IMR-90 (cell line): ENCODE results near the gene PPM1F. TPM values are rescaled to one million over a fixed set of nuclear protein-coding genes. Genes with fewer than 3 reads are reported as not detected.

Experiments used
- ATAC-seq: fragments of 200-7000 bp; cut with Tn5 transposase; 2 replicates; pipeline ENCODE4 v1.9.1; 2020; ENCODE audit warnings: low read depth, mild to moderate bottlenecking, moderate library complexity
- BruUV-seq: library from RNA; stranded (reverse); fragments of 400-500 nt; replicated peaks from 2 replicates; lab custom pipeline; 2021; lab: Mats Ljungman, UMichigan
- CTCF ChIA-PET: fragments of 300-600 bp; formaldehyde crosslinking; extraction: SDS; loops from one replicate; lab custom pipeline; 2021; ENCODE audit warnings: antibody characterized with exemption; lab: Yijun Ruan, JAX
- POLR2A ChIA-PET: fragments of 300-600 bp; sonication (Branson Sonifier 250); formaldehyde crosslinking; loops from one replicate; lab custom pipeline; 2022; ENCODE audit warnings: antibody characterized with exemption; ENCODE audit not compliant: unreplicated experiment; lab: Charles Lee
- DNase-seq: peaks from one replicate; pipeline ENCODE4 v3.0.0; 2013
- H2AFZ ChIP-seq: replicated peaks from 2 replicates; pipeline ENCODE3; 2013; ENCODE audit warnings: low read length, mild to moderate bottlenecking; ENCODE audit not compliant: poor library complexity
- H2AK5ac ChIP-seq: 2 replicates; pipeline ENCODE4 v1.6.1; 2013; ENCODE audit warnings: low read depth, low read length, inconsistent platforms
- H2AK9ac ChIP-seq: replicated peaks from 2 replicates; pipeline ENCODE3; 2013; ENCODE audit warnings: mild to moderate bottlenecking, low read depth, low read length, moderate library complexity; ENCODE audit not compliant: poor library complexity
- H2BK120ac ChIP-seq: 2 replicates; pipeline ENCODE4 v1.6.1; 2013; ENCODE audit warnings: low read depth, low read length, inconsistent platforms
- H2BK15ac ChIP-seq: 3 replicates; pipeline ENCODE4 v1.6.1; 2013; ENCODE audit warnings: low read depth, low read length, inconsistent platforms
- H2BK20ac ChIP-seq: 2 replicates; pipeline ENCODE4 v1.6.1; 2013; ENCODE audit warnings: low read depth, mild to moderate bottlenecking, inconsistent platforms, low read length, moderate library complexity
- H2BK5ac ChIP-seq: 2 replicates; pipeline ENCODE4 v1.6.1; 2013; ENCODE audit warnings: mild to moderate bottlenecking, low read depth, low read length, inconsistent platforms; ENCODE audit not compliant: poor library complexity, severe bottlenecking
- H3K14ac ChIP-seq: replicated peaks from 2 replicates; pipeline ENCODE4 v1.6.1; 2013; ENCODE audit warnings: low read depth, low read length, inconsistent platforms
- H3K18ac ChIP-seq: 2 replicates; pipeline ENCODE4 v1.6.1; 2013; ENCODE audit warnings: low read depth, low read length, control low read depth
- H3K23ac ChIP-seq: 2 replicates; pipeline ENCODE4 v1.6.1; 2013; ENCODE audit warnings: low read depth, low read length, inconsistent platforms
- H3K27ac ChIP-seq: 2 replicates; pipeline ENCODE4 v1.5.1; 2013; ENCODE audit warnings: mild to moderate bottlenecking, control low read depth, low read length; ENCODE audit not compliant: insufficient read depth
- H3K27me3 ChIP-seq: 2 replicates; pipeline ENCODE4 v1.6.1; 2013; ENCODE audit warnings: low read length; ENCODE audit not compliant: control insufficient read depth, insufficient read depth
- H3K36me3 ChIP-seq: 2 replicates; pipeline ENCODE4 v1.6.1; 2013; ENCODE audit warnings: low read length, mixed read lengths; ENCODE audit not compliant: control insufficient read depth, insufficient read depth
- H3K4ac ChIP-seq: 2 replicates; pipeline ENCODE4 v1.6.1; 2013; ENCODE audit warnings: low read depth, low read length, inconsistent platforms
- H3K4me1 ChIP-seq: 2 replicates; pipeline ENCODE4 v1.6.1; 2013; ENCODE audit warnings: low read length, mixed read lengths; ENCODE audit not compliant: control insufficient read depth, insufficient read depth
- H3K4me2 ChIP-seq: 2 replicates; pipeline ENCODE4 v1.6.1; 2013; ENCODE audit warnings: low read depth, mild to moderate bottlenecking, control low read depth, low read length, moderate library complexity
- H3K4me3 ChIP-seq: 2 replicates; pipeline ENCODE4 v1.5.1; 2013; ENCODE audit warnings: low read depth, mild to moderate bottlenecking, control low read depth, low read length, moderate library complexity; ENCODE audit not compliant: insufficient read depth
- H3K56ac ChIP-seq: 2 replicates; pipeline ENCODE4 v1.6.1; 2013; ENCODE audit warnings: low read length, inconsistent platforms; ENCODE audit not compliant: insufficient read depth; ENCODE audit errors: extremely low read depth
- H3K79me1 ChIP-seq, 2 experiments: 2 replicates each; pipeline ENCODE4 v1.6.1; 2013; ENCODE audit warnings: low read length in 2 of 2, inconsistent platforms in 1 of 2, low read depth in 1 of 2
- H3K9ac ChIP-seq: 2 replicates; pipeline ENCODE4 v1.6.1; 2013; ENCODE audit warnings: low read depth, low read length, control low read depth
- H3K9me1 ChIP-seq: 2 replicates; pipeline ENCODE4 v1.6.1; 2013; ENCODE audit warnings: low read length, inconsistent platforms; ENCODE audit not compliant: insufficient read depth
- H3K9me3 ChIP-seq: 2 replicates; pipeline ENCODE4 v1.6.1; 2013; ENCODE audit warnings: low read length; ENCODE audit not compliant: control insufficient read depth, insufficient read depth
- H4K20me1 ChIP-seq: 2 replicates; pipeline ENCODE4 v1.6.1; 2013; ENCODE audit warnings: low read length, inconsistent platforms; ENCODE audit not compliant: insufficient read depth
- H4K5ac ChIP-seq: 2 replicates; pipeline ENCODE4 v1.6.1; 2013; ENCODE audit warnings: mild to moderate bottlenecking, low read depth, low read length, control low read depth
- H4K8ac ChIP-seq, 2 experiments: 2 replicates each; pipeline ENCODE4 v1.6.1; 2013; ENCODE audit warnings: low read depth in 2 of 2, low read length in 2 of 2, control low read depth in 1 of 2, inconsistent platforms in 1 of 2
- H4K91ac ChIP-seq: 2 replicates; pipeline ENCODE4 v1.6.1; 2013; ENCODE audit warnings: low read depth, low read length, inconsistent platforms; ENCODE audit not compliant: insufficient read depth
- BHLHE40 ChIP-seq: fragments of 150-350 bp; IDR thresholded peaks from 2 replicates; pipeline ENCODE4 v1.6.1; 2016; ENCODE audit warnings: mild to moderate bottlenecking, low read depth, low read length
- CEBPB ChIP-seq: IDR thresholded peaks from 2 replicates; pipeline ENCODE4 v1.6.1; 2012; ENCODE audit warnings: low read depth, low read length, improper control_type of control experiment
- FOS ChIP-seq: fragments of 150-350 bp; IDR thresholded peaks from 2 replicates; pipeline ENCODE4 v1.6.1; 2016; ENCODE audit warnings: low read depth, low read length
- MAZ ChIP-seq: IDR thresholded peaks from 2 replicates; pipeline ENCODE4 v1.6.1; 2012; ENCODE audit warnings: low read depth, mild to moderate bottlenecking, low read length, improper control_type of control experiment, moderate library complexity, borderline replicate concordance
- MXI1 ChIP-seq: IDR thresholded peaks from 2 replicates; pipeline ENCODE4 v1.6.1; 2012; ENCODE audit warnings: low read depth, mild to moderate bottlenecking, low read length, moderate library complexity, borderline replicate concordance
- NFE2L2 ChIP-seq: fragments of 150-350 bp; IDR thresholded peaks from 2 replicates; pipeline ENCODE4 v1.6.1; 2016; ENCODE audit warnings: low read depth, mild to moderate bottlenecking, low read length
- POLR2A ChIP-seq: IDR thresholded peaks from 2 replicates; pipeline ENCODE4 v1.6.1; 2012; ENCODE audit warnings: mild to moderate bottlenecking, low read depth, low read length
- RAD21 ChIP-seq: IDR thresholded peaks from 2 replicates; pipeline ENCODE4 v1.6.1; 2012; ENCODE audit warnings: low read length, improper control_type of control experiment
- RCOR1 ChIP-seq: IDR thresholded peaks from 2 replicates; pipeline ENCODE4 v1.6.1; 2012; ENCODE audit warnings: mild to moderate bottlenecking, low read length, improper control_type of control experiment; ENCODE audit not compliant: insufficient replicate concordance
- RFX5 ChIP-seq: IDR thresholded peaks from 2 replicates; pipeline ENCODE4 v1.8.0; 2012; ENCODE audit warnings: low read depth, mild to moderate bottlenecking, low read length, moderate library complexity
- SMC3 ChIP-seq: fragments of 150-350 bp; IDR thresholded peaks from 2 replicates; pipeline ENCODE4 v1.6.1; 2016; ENCODE audit warnings: low read depth, mild to moderate bottlenecking, antibody characterized with exemption, low read length, moderate library complexity
- WGBS, 2 experiments: methylation state at CpG; one replicate each; pipeline versions ENCODE4 v1.1.5 to v1.1.7; 2013; ENCODE audit warnings: missing lambda C conversion rate in 2 of 2; ENCODE audit not compliant: insufficient read length in 1 of 2; ENCODE audit errors: extremely low coverage in 2 of 2; 5-methylcytosine and 5-hydroxymethylcytosine counted together
- dilution Hi-C: fragments of 300-500 bp; cut with HindIII; formaldehyde crosslinking; loops from one replicate; pipeline ENCODE4 v1.14.3; 2018; ENCODE audit warnings: low sequenced_read_pairs; ENCODE audit not compliant: unreplicated experiment
- in situ Hi-C: fragments of 300-500 bp; cut with MboI; formaldehyde crosslinking; loops from 3 replicates; pipeline ENCODE4 v1.14.3; 2019; ENCODE audit warnings: low sequenced_read_pairs, inconsistent platforms, mixed read lengths
- intact Hi-C: fragments of 100-400 bp; cut with micrococcal nuclease; formaldehyde crosslinking; loops from 2 replicates; pipeline ENCODE4 v1.10.0; 2022
- polyA plus RNA-seq, 3 experiments: library from polyadenylated mRNA; depleted of rRNA; stranded (reverse); fragments of >200 nt; gene quantifications; 2 replicates each; pipeline ENCODE4 v1.2.3, GENCODE V29; 2012; ENCODE audit warnings: low replicate concordance in 1 of 3
- total RNA-seq: library from RNA; depleted of rRNA; stranded (reverse); fragments of >200 nt; gene quantifications from 2 replicates; pipeline ENCODE4 v1.2.3, GENCODE V29; 2012
- TF ChIP-seq, protein P1 (sequence below): conservative IDR thresholded peaks from 2 replicates; pipeline ENCODE4 v1.5.1; 2012; ENCODE audit warnings: mild to moderate bottlenecking, low read depth, low read length, improper control_type of control experiment
- TF ChIP-seq, protein P2 (sequence below): fragments of 150-350 bp; IDR thresholded peaks from 2 replicates; pipeline ENCODE4 v1.6.1; 2016; ENCODE audit warnings: low read depth, mild to moderate bottlenecking, low read length, moderate library complexity, borderline replicate concordance
- TF ChIP-seq, protein P3 (sequence below): fragments of 150-350 bp; IDR thresholded peaks from 2 replicates; pipeline ENCODE4 v1.6.1; 2017; ENCODE audit warnings: mild to moderate bottlenecking, antibody characterized with exemption, low read length, low read depth

PPM1F gene
- total and polyA plus RNA-seq, 2 of the 4 experiments (the other 2 are of a cell fraction), result 20.8 to 30.3 TPM

DNA sequence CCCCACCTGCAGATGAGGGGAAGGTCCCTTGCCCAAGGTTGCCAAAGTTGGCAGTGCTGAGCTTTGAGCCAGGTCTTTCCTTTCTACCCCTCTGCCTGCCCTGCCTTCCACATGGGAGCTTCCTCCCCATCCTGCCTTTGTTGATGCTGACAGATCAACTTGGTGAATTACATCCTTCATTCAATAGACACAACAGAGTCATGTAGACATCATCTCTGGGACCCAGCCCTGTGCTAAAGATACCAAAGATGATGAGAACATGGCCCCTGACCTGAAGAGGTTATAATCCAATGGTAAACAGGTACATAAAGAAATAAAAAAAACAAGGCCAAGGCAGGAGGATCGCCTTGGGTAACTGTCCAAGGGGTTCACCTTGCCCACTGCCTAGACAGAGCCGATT, 42.8 kb downstream of the PPM1F start:
- 77% methylated on average over 2 of the region's 2 CpGs; no CpG with 5 or more reads in 1 of the 2 experiments for WGBS, 2 experiments
- H3K9me1 ChIP-seq, result no peaks in the 10 kb centered on the region; the same call in 1 of the 2 replicates

More for the DNA sequence above, 42.8 kb downstream of the PPM1F start:
- Histone ChIP-seq H2BK15ac (no peak overlapping the region), H4K8ac (no peak overlapping the region), H3K4me3 (no peak overlapping the region), H3K4me2 (no peak overlapping the region), H2BK120ac (no peak overlapping the region), H2AK9ac (no peak overlapping the region), H4K20me1 (no peaks in the 10 kb centered on the region), H3K23ac (no peak overlapping the region), H2BK20ac (no peak overlapping the region), H3K14ac (no peak overlapping the region), H2AK5ac (no peak overlapping the region), H3K36me3 (no peaks in the 10 kb centered on the region), H3K9ac (no peak overlapping the region), H4K91ac (no peak overlapping the region), H3K4me1 (no peaks in the 10 kb centered on the region), H3K4ac (no peak overlapping the region), H3K27me3 (no peaks in the 10 kb centered on the region), H4K5ac (no peak overlapping the region), H3K9me3 (no peaks in the 10 kb centered on the region), H3K18ac (no peak overlapping the region), H3K56ac (no peak overlapping the region), H3K27ac (no peak overlapping the region), H2BK5ac (no peak overlapping the region), H2AFZ (no peak overlapping the region), H3K79me1 (no peaks in the 10 kb centered on the region)
- intact Hi-C loops (no loop called here), dilution Hi-C loops (no loop called here), in situ Hi-C loops (no loop called here)
- POLR2A ChIA-PET, result no interaction called here
- BruUV-seq, result no TSS peak
- ATAC-seq (no peak), DNase-seq (no peak)
- CTCF ChIA-PET, result interaction anchor here (1.2 kb wide), 1 partner anchor 12 kb away, joined by 3 read pairs; no protein-coding TSS in a partner anchor
- TF ChIP-seq, protein P1, sequence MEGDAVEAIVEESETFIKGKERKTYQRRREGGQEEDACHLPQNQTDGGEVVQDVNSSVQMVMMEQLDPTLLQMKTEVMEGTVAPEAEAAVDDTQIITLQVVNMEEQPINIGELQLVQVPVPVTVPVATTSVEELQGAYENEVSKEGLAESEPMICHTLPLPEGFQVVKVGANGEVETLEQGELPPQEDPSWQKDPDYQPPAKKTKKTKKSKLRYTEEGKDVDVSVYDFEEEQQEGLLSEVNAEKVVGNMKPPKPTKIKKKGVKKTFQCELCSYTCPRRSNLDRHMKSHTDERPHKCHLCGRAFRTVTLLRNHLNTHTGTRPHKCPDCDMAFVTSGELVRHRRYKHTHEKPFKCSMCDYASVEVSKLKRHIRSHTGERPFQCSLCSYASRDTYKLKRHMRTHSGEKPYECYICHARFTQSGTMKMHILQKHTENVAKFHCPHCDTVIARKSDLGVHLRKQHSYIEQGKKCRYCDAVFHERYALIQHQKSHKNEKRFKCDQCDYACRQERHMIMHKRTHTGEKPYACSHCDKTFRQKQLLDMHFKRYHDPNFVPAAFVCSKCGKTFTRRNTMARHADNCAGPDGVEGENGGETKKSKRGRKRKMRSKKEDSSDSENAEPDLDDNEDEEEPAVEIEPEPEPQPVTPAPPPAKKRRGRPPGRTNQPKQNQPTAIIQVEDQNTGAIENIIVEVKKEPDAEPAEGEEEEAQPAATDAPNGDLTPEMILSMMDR, result no peak
- TF ChIP-seq MAZ (no peak), RCOR1 (no peak), SMC3 (no peak), CEBPB (no peak), MXI1 (no peak), FOS (no peak), RFX5 (no peak), BHLHE40 (no peak), RAD21 (no peak), POLR2A (no peak), NFE2L2 (no peak)
- TF ChIP-seq, protein P2, sequence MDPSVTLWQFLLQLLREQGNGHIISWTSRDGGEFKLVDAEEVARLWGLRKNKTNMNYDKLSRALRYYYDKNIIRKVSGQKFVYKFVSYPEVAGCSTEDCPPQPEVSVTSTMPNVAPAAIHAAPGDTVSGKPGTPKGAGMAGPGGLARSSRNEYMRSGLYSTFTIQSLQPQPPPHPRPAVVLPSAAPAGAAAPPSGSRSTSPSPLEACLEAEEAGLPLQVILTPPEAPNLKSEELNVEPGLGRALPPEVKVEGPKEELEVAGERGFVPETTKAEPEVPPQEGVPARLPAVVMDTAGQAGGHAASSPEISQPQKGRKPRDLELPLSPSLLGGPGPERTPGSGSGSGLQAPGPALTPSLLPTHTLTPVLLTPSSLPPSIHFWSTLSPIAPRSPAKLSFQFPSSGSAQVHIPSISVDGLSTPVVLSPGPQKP, result no peak
- TF ChIP-seq, protein P3, sequence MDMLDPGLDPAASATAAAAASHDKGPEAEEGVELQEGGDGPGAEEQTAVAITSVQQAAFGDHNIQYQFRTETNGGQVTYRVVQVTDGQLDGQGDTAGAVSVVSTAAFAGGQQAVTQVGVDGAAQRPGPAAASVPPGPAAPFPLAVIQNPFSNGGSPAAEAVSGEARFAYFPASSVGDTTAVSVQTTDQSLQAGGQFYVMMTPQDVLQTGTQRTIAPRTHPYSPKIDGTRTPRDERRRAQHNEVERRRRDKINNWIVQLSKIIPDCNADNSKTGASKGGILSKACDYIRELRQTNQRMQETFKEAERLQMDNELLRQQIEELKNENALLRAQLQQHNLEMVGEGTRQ, result no peak
